Measurements from ENCODE around the gene PRMT1.

- TF ChIP-seq CTCF (IDR thresholded peaks at IDR 0.05) (no peak), POLR2A (IDR thresholded peaks at IDR 0.05) (no peak)
These were observed 6.8 kb downstream of the PRMT1 start for GRCh38 chr19:49683814-49684250.
